ENCODE measurements around the gene CDK5R1.

Gene CDK5R1

GRCh38 chr17:32493976-32494513 is 7.3 kb downstream of the CDK5R1 start:
- Histone ChIP-seq H3K36me3 (ENCODE audit: low read depth) (0 out of 2 replicates have a peak, but pooled peaks cover under 1% of the 10 kb centered on the region), H3K4me1 (ENCODE audit: insufficient read depth, poor library complexity, severe bottlenecking) (peaks cover 15% of the 10 kb centered on the region), H3K4me3 (ENCODE audit: severe bottlenecking) (no peak overlapping the region), H3K27me3 (ENCODE audit: insufficient read depth, poor library complexity, severe bottlenecking) (no peaks in the 10 kb centered on the region), H3K27ac (ENCODE audit: poor library complexity, severe bottlenecking) (no peak overlapping the region), H3K9me3 (ENCODE audit: severe bottlenecking) (no peaks in the 10 kb centered on the region)
- no peak for TF ChIP-seq CTCF (IDR thresholded peaks at IDR 0.05; ENCODE audit: poor library complexity, severe bottlenecking)
- no peak for DNase-seq (ENCODE audit: low spot score)
- no peak for ATAC-seq (ENCODE audit: low read depth)

DNA sequence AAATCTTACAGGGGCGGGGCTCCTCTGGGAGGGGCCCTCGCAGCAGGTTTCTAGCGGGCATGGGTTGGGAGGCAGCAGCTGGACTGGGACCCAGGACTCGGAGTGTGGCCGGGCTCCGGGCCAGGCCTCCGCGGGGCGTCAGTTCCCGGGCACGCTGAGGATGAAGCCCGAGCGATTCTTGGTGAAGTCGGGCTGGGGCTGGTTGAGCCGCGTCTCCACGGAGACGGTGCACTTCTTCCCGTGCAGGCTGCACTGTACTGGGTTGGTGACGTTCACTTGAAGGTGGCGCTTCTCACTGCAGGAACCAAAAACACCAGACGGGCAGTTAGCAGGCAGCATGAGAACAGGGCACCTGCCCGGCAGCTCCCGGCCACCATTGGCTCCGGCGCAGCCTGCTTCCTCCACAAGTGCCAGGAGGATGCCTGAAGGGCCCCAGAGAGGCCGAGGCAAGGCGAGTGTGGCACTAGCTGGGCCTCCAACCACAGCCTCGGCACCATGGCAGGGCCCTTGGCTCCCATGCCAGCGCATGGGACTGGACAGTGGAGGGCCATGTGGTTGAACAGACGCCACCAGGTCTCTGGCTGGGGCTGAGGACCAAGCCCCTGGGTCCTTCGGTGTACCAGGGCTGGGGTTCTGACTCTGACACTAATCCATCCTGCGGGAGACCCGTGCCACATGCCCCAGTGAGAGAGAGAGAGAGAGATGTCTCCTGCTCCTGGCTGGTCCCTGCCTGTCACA is 8.0 kb downstream of the CDK5R1 start:
- DNase-seq (ENCODE audit: low spot score) (no peak), ATAC-seq (ENCODE audit: low read depth) (no peak)
- Histone ChIP-seq H3K4me1 (ENCODE audit: insufficient read depth, poor library complexity, severe bottlenecking) (peaks cover 15% of the 10 kb centered on the region), H3K9me3 (ENCODE audit: severe bottlenecking) (no peaks in the 10 kb centered on the region), H3K27ac (ENCODE audit: poor library complexity, severe bottlenecking) (peak overlapping the region; percentile 79), H3K27me3 (ENCODE audit: insufficient read depth, poor library complexity, severe bottlenecking) (no peaks in the 10 kb centered on the region), H3K4me3 (ENCODE audit: severe bottlenecking) (no peak overlapping the region), H3K36me3 (ENCODE audit: low read depth) (no peaks in the 10 kb centered on the region)
- TF ChIP-seq CTCF (IDR thresholded peaks at IDR 0.05; ENCODE audit: poor library complexity, severe bottlenecking), result no peak

DNA sequence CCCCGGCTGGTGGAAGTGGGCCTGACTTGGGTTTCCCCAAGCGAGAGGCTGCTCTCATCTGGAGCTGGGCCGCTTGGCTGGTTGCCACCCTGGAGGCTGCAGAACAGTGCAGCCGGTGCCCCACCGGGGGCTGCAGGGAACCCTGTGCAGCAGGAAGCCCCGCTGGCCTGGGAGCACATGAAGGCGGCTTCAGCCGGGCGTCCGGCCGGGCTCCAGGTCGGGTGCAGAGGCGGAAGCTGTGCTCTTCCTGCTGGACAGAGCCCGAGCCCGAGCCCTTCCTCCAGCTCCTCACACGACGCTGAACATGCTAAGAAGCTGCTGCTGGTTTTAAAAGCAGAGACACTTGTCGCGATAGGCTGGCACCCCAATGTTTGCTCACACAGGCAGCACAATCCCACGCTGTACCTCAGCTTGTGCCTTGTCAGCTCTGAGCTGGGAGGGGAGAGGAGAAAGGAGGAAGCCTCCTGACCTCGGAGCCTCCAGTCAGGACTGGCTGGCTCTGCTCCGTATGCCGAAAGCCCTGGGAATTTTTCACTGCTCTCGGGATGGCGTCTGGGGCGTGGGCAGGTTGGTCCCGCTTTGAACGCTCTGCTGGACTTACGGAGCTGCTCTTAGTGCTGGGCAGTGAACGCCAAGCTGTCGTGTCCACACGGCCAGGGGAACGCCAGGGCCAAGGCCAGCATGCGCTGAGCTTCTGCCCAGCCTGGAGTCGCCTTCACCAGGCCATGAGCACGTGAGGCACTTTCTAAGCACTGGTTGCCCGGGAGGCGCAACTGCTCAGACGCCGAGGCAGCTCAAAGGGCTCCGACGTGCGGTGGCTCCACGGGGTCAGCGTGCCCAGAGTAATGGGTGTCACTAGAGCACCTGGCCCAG is 8.8 kb downstream of the CDK5R1 start:
- ATAC-seq (ENCODE audit: low read depth), result no peak
- DNase-seq (ENCODE audit: low spot score), result no peak
- Histone ChIP-seq H3K27ac (ENCODE audit: poor library complexity, severe bottlenecking) (peak overlapping the region; percentile 79), H3K36me3 (ENCODE audit: low read depth) (no peaks in the 10 kb centered on the region), H3K27me3 (ENCODE audit: insufficient read depth, poor library complexity, severe bottlenecking) (no peaks in the 10 kb centered on the region), H3K9me3 (ENCODE audit: severe bottlenecking) (no peaks in the 10 kb centered on the region), H3K4me1 (ENCODE audit: insufficient read depth, poor library complexity, severe bottlenecking) (peaks cover 15% of the 10 kb centered on the region), H3K4me3 (ENCODE audit: severe bottlenecking) (no peak overlapping the region)
- TF ChIP-seq CTCF (IDR thresholded peaks at IDR 0.05; ENCODE audit: poor library complexity, severe bottlenecking), result no peak

GRCh38 chr17:32496395-32497073 is 9.7 kb downstream of the CDK5R1 start:
- Histone ChIP-seq H3K4me3 (ENCODE audit: severe bottlenecking) (no peak overlapping the region), H3K27ac (ENCODE audit: poor library complexity, severe bottlenecking) (peak overlapping the region; percentile 79), H3K9me3 (ENCODE audit: severe bottlenecking) (no peaks in the 10 kb centered on the region), H3K4me1 (ENCODE audit: insufficient read depth, poor library complexity, severe bottlenecking) (peaks cover 15% of the 10 kb centered on the region), H3K27me3 (ENCODE audit: insufficient read depth, poor library complexity, severe bottlenecking) (no peaks in the 10 kb centered on the region), H3K36me3 (ENCODE audit: low read depth) (no peaks in the 10 kb centered on the region)
- TF ChIP-seq CTCF (IDR thresholded peaks at IDR 0.05; ENCODE audit: poor library complexity, severe bottlenecking), result no peak
- DNase-seq (ENCODE audit: low spot score) (no peak), ATAC-seq (ENCODE audit: low read depth) (peak; percentile 93)
